Neutrophil (primary cell): ENCODE measurements around the gene BAZ1B.
A peak's percentile ranks its signal among the peaks of the same experiment; 100 is the strongest.
"Not testable (repeated sequence)": the region's sequence is repeated elsewhere in the genome, so short reads cannot be mapped to it uniquely, and the experiment has no call there.

Experiments used
- H3K27ac ChIP-seq: fragments of 200-600 bp; sonication (generic); 2 replicates; pipeline ENCODE4 v1.5.1; 2016; ENCODE audit warnings: mild to moderate bottlenecking, moderate library complexity
- H3K27me3 ChIP-seq: fragments of 200-600 bp; sonication (generic); 2 replicates; pipeline ENCODE4 v1.6.0; 2016; ENCODE audit warnings: mild to moderate bottlenecking
- H3K36me3 ChIP-seq: fragments of 200-600 bp; sonication (generic); 2 replicates; pipeline ENCODE4 v1.5.1; 2017
- H3K4me1 ChIP-seq, 2 experiments: fragments of 200-600 bp in 1 of 2; sonication (generic) in 1 of 2; 1 replicate in 1 of 2; 2 replicates in 1 of 2; pipeline versions ENCODE4 v1.5.1 to v1.6.1; 2013 to 2016; ENCODE audit warnings: low read depth in 1 of 2, low read length in 1 of 2, mild to moderate bottlenecking in 1 of 2, moderate library complexity in 1 of 2; ENCODE audit not compliant: control insufficient read depth in 1 of 2, insufficient read depth in 1 of 2
- H3K4me3 ChIP-seq, 2 experiments: fragments of 200-600 bp in 1 of 2; sonication (generic) in 1 of 2; 1 replicate in 1 of 2; 2 replicates in 1 of 2; pipeline ENCODE4 v1.5.1; 2013 to 2016; ENCODE audit warnings: low read depth in 1 of 2, low read length in 1 of 2, mild to moderate bottlenecking in 1 of 2, moderate library complexity in 1 of 2
- H3K9me3 ChIP-seq: fragments of 200-600 bp; sonication (generic); 2 replicates; pipeline ENCODE4 v1.5.1; 2016
- TF ChIP-seq, protein P1 (sequence below): fragments of 200-600 bp; sonication (generic); IDR thresholded peaks from 2 replicates; pipeline ENCODE4 v1.5.1; 2016; ENCODE audit warnings: antibody characterized with exemption

Gene BAZ1B

GRCh38 chr7:73557397-73558257 lies 35.5 kb upstream of the BAZ1B start, which contains the start of gene BCL7B:
Gene BCL7B (minus strand): TSS chr7:73557690. CDS start chr7:73557578, 112 bp downstream.
- Histone ChIP-seq H3K27ac (peak within 1 kb of the TSS; percentile 99), H3K9me3 (no peaks in the 10 kb centered on the region), H3K4me3 (peak within 1 kb of the TSS; percentile 85 to 88), H3K27me3 (peaks cover 17% of the 10 kb centered on the region), H3K36me3 (no peaks in the 10 kb centered on the region), H3K4me1 (peaks cover 23% of the 10 kb centered on the region in 2 experiments)
- TF ChIP-seq, protein P1, sequence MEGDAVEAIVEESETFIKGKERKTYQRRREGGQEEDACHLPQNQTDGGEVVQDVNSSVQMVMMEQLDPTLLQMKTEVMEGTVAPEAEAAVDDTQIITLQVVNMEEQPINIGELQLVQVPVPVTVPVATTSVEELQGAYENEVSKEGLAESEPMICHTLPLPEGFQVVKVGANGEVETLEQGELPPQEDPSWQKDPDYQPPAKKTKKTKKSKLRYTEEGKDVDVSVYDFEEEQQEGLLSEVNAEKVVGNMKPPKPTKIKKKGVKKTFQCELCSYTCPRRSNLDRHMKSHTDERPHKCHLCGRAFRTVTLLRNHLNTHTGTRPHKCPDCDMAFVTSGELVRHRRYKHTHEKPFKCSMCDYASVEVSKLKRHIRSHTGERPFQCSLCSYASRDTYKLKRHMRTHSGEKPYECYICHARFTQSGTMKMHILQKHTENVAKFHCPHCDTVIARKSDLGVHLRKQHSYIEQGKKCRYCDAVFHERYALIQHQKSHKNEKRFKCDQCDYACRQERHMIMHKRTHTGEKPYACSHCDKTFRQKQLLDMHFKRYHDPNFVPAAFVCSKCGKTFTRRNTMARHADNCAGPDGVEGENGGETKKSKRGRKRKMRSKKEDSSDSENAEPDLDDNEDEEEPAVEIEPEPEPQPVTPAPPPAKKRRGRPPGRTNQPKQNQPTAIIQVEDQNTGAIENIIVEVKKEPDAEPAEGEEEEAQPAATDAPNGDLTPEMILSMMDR: no peak

DNA sequence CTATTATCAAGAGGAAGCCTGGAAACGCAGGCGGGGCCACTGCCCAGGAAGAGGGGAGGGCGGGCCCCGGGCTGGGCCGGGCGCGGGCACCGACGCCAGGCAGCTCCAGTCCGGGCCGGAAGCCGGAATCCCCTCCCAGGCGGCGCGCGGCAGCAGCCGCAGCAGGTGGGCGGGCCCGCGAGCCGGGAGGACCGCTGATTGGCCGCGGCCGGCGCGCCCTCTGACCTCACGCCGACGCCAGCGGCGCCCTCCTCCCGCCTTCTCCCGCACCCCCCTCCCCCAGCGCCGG lies 35.0 kb upstream of the BAZ1B start:
- peak overlapping the region; percentile 99 for H3K27ac ChIP-seq
- H3K4me3 ChIP-seq: peak overlapping the region; percentile 85 to 88
- H3K9me3 ChIP-seq: no peaks in the 10 kb centered on the region
- H3K4me1 ChIP-seq: peaks cover 23% of the 10 kb centered on the region in 2 experiments
- peaks cover 12% of the 10 kb centered on the region for H3K27me3 ChIP-seq
- TF ChIP-seq, protein P1: peak; percentile 41
- peaks cover 5% of the 10 kb centered on the region for H3K36me3 ChIP-seq

DNA sequence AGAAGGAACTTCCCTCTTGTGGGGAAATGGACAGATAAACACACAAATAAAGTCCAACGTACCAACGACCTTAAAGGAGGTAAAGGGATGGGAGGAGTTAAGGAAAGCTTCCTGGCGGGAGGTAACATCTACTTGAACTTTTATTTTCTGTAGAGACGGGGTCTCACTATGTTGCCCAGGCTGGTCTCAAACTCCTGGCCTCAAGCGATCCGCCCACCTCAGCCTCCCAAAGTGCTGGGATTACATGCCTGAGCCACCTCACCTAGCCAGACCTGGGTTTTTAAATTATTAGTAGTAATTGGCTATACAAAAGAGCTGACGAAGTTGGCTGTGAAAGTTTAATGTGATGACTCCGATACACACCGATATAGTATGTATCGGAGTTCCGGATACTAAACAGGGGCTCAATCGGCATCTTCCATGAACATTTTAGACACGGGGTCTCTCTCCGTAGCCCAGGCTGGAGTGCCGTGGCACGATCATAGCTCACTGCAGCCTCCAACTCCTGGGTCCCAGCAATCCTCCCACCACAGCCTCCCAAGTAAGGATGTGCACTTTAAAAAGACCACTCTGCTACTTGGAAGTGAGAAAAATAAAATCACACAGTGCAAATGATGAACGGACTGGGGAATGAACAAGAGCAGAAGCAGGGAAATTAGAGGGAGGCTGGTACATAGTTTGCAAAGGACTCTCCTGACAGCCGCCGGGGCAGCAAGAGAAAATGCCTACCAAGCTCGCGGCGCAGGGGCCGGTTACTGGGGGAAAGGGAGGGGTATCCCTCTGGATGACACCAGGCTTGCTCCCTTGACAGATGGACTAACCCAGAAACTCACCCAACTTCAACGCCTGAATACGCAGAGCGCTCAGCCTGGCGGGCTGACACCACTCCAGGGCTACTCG lies 34.4 kb upstream of the BAZ1B start:
- H3K27me3 ChIP-seq: peaks cover 10% of the 10 kb centered on the region
- peaks cover 23% of the 10 kb centered on the region in 2 experiments for H3K4me1 ChIP-seq
- H3K9me3 ChIP-seq: no peaks in the 10 kb centered on the region
- peak overlapping the region; percentile 99 for H3K27ac ChIP-seq
- TF ChIP-seq, protein P1: no peak
- H3K36me3 ChIP-seq: peaks cover 9% of the 10 kb centered on the region
- H3K4me3 ChIP-seq: peak overlapping the region; percentile 85 to 88

GRCh38 chr7:73555411-73555982 lies 33.4 kb upstream of the BAZ1B start:
- peaks cover 17% of the 10 kb centered on the region for H3K36me3 ChIP-seq
- peak overlapping the region; percentile 99 for H3K27ac ChIP-seq
- TF ChIP-seq, protein P1: no peak
- peaks cover 23% of the 10 kb centered on the region in 2 experiments for H3K4me1 ChIP-seq
- peak overlapping the region in 1 of 2 experiments; percentile 88 for H3K4me3 ChIP-seq
- no peaks in the 10 kb centered on the region for H3K9me3 ChIP-seq
- H3K27me3 ChIP-seq: peaks cover 8% of the 10 kb centered on the region

GRCh38 chr7:73550093-73550492 lies 28.0 kb upstream of the BAZ1B start:
- not testable (repeated sequence) for H3K27ac ChIP-seq, H3K27me3 ChIP-seq, H3K9me3 ChIP-seq, H3K4me1 ChIP-seq, H3K4me3 ChIP-seq
- H3K36me3 ChIP-seq: peaks cover 41% of the 10 kb centered on the region
